Ovary (tissue), 3 donors: ENCODE measurements around the gene QRICH1.

Experiments
- EP300 ChIP-seq: sonication (generic); formaldehyde crosslinking; IDR thresholded peaks from one replicate; pipeline ENCODE4 v1.6.1; 2017; ENCODE audit warnings: antibody characterized with exemption
- POLR2A ChIP-seq: fragments of 450-650 bp; IDR thresholded peaks from one replicate; pipeline ENCODE4 v1.6.1; 2017; ENCODE audit warnings: antibody characterized with exemption, mild to moderate bottlenecking, moderate library complexity
- TF ChIP-seq, protein P1 (sequence below), 3 donors: fragments of 450-650 bp in 2 of 3; fragments of 200-600 bp in 1 of 3; IDR thresholded peaks; one replicate each; pipeline versions ENCODE4 v1.5.1 to v1.8.0; 2016 to 2022; ENCODE audit warnings: antibody characterized with exemption in 3 of 3, mild to moderate bottlenecking in 1 of 3
- donor health status: DM: no; HTN: no; CAD: no.

DNA sequence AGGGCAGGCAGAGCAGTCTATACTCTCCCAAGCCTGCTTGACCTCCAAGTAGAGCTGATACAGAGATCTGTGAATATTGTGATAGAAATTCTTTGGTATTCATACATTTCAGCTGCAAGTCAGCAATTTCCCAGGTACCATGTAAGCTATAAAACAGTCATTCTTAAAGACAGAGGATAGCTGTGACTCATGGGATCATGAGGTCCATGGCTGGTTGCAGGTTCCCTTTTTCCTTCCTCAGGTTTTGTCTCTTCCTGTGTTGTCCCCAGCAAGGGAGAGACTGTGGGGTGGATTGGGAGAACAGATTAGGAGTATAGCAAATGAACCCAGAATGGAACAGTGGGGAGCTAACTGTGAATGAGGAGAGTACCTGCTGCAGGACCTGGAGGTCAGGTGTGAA is 109.2 kb downstream of the QRICH1 start:
- TF ChIP-seq, protein P1, sequence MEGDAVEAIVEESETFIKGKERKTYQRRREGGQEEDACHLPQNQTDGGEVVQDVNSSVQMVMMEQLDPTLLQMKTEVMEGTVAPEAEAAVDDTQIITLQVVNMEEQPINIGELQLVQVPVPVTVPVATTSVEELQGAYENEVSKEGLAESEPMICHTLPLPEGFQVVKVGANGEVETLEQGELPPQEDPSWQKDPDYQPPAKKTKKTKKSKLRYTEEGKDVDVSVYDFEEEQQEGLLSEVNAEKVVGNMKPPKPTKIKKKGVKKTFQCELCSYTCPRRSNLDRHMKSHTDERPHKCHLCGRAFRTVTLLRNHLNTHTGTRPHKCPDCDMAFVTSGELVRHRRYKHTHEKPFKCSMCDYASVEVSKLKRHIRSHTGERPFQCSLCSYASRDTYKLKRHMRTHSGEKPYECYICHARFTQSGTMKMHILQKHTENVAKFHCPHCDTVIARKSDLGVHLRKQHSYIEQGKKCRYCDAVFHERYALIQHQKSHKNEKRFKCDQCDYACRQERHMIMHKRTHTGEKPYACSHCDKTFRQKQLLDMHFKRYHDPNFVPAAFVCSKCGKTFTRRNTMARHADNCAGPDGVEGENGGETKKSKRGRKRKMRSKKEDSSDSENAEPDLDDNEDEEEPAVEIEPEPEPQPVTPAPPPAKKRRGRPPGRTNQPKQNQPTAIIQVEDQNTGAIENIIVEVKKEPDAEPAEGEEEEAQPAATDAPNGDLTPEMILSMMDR (IDR thresholded peaks at IDR 0.05): no peak
- TF ChIP-seq POLR2A (no peak), EP300 (no peak)
